ENCODE results near the gene TEX30. TPM values are rescaled to one million over a fixed set of nuclear protein-coding genes. Genes with fewer than 3 reads are reported as not detected.

TEX30 gene
- total RNA-seq, 1 experiment from 2014 or later: 8.9 TPM

GRCh38 chr13:102773441-102774213 lies at the start of gene TEX30 (continued):
- TF ChIP-seq MYBL2 (CRISPR knock-in tag; IDR thresholded peaks at IDR 0.05) (peak; percentile 88), ATF1 (CRISPR knock-in tag; IDR thresholded peaks at IDR 0.05) (peak; percentile 91), HMGA2 (CRISPR knock-in tag; IDR thresholded peaks at IDR 0.05) (no peak), TEAD1 (CRISPR knock-in tag; IDR thresholded peaks at IDR 0.05) (peak; percentile 95), SMAD4 (CRISPR knock-in tag; IDR thresholded peaks at IDR 0.05) (no peak), CREM (CRISPR knock-in tag; IDR thresholded peaks at IDR 0.05) (peak; percentile 88), NFYB (CRISPR knock-in tag; conservative IDR thresholded peaks at IDR 0.05; ENCODE audit: low read depth) (peak; percentile 50), ZNF512 (CRISPR knock-in tag; IDR thresholded peaks at IDR 0.05; ENCODE audit: borderline replicate concordance) (no peak), TP53 (CRISPR knock-in tag; IDR thresholded peaks at IDR 0.05) (peak; percentile 96), MLX (CRISPR knock-in tag; IDR thresholded peaks at IDR 0.05) (no peak; the same call in 1 of the 2 replicates), ZNF121 (CRISPR knock-in tag; IDR thresholded peaks at IDR 0.05) (peak; percentile 70), NFE2L1 (CRISPR knock-in tag; IDR thresholded peaks at IDR 0.05) (peak; percentile 95), CREB1 (CRISPR knock-in tag; IDR thresholded peaks at IDR 0.05) (peak; percentile 44; the same call in 1 of the 2 replicates), TEAD4 (CRISPR knock-in tag; IDR thresholded peaks at IDR 0.05) (peak; percentile 82; the same call in 1 of the 2 replicates), NR1H2 (CRISPR knock-in tag; IDR thresholded peaks at IDR 0.05) (peak; percentile 50; the same call in 1 of the 2 replicates), ERG (CRISPR knock-in tag; IDR thresholded peaks at IDR 0.05) (0 out of 2 replicates have a peak, but pooled peaks have one; percentile 46), ATF2 (CRISPR knock-in tag; IDR thresholded peaks at IDR 0.05; ENCODE audit: borderline replicate concordance, low read depth) (peak; percentile 75; the same call in 1 of the 2 replicates), KAT7 (CRISPR knock-in tag; IDR thresholded peaks at IDR 0.05; ENCODE audit: borderline replicate concordance) (no peak; the same call in 1 of the 2 replicates), ELF4 (CRISPR knock-in tag; IDR thresholded peaks at IDR 0.05; ENCODE audit: low read depth) (0 out of 2 replicates have a peak, but pooled peaks have one; percentile 31), SP1 (CRISPR knock-in tag; conservative IDR thresholded peaks at IDR 0.05) (peak; percentile 97), ZNF423 (CRISPR knock-in tag; IDR thresholded peaks at IDR 0.05) (no peak), OVOL2 (CRISPR knock-in tag; IDR thresholded peaks at IDR 0.05; ENCODE audit: borderline replicate concordance) (no peak), JUN (CRISPR knock-in tag; IDR thresholded peaks at IDR 0.05) (peak; percentile 94; the same call in 1 of the 2 replicates), NFATC4 (CRISPR knock-in tag; IDR thresholded peaks at IDR 0.05) (no peak)
- TF ChIP-seq, protein P1, sequence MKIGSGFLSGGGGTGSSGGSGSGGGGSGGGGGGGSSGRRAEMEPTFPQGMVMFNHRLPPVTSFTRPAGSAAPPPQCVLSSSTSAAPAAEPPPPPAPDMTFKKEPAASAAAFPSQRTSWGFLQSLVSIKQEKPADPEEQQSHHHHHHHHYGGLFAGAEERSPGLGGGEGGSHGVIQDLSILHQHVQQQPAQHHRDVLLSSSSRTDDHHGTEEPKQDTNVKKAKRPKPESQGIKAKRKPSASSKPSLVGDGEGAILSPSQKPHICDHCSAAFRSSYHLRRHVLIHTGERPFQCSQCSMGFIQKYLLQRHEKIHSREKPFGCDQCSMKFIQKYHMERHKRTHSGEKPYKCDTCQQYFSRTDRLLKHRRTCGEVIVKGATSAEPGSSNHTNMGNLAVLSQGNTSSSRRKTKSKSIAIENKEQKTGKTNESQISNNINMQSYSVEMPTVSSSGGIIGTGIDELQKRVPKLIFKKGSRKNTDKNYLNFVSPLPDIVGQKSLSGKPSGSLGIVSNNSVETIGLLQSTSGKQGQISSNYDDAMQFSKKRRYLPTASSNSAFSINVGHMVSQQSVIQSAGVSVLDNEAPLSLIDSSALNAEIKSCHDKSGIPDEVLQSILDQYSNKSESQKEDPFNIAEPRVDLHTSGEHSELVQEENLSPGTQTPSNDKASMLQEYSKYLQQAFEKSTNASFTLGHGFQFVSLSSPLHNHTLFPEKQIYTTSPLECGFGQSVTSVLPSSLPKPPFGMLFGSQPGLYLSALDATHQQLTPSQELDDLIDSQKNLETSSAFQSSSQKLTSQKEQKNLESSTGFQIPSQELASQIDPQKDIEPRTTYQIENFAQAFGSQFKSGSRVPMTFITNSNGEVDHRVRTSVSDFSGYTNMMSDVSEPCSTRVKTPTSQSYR (CRISPR knock-in tag; IDR thresholded peaks at IDR 0.05): peak; percentile 59; the same call in 1 of the 2 replicates
- TF ChIP-seq, protein P2, sequence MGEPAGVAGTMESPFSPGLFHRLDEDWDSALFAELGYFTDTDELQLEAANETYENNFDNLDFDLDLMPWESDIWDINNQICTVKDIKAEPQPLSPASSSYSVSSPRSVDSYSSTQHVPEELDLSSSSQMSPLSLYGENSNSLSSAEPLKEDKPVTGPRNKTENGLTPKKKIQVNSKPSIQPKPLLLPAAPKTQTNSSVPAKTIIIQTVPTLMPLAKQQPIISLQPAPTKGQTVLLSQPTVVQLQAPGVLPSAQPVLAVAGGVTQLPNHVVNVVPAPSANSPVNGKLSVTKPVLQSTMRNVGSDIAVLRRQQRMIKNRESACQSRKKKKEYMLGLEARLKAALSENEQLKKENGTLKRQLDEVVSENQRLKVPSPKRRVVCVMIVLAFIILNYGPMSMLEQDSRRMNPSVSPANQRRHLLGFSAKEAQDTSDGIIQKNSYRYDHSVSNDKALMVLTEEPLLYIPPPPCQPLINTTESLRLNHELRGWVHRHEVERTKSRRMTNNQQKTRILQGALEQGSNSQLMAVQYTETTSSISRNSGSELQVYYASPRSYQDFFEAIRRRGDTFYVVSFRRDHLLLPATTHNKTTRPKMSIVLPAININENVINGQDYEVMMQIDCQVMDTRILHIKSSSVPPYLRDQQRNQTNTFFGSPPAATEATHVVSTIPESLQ (CRISPR knock-in tag; IDR thresholded peaks at IDR 0.05): no peak
- TF ChIP-seq, protein P3, sequence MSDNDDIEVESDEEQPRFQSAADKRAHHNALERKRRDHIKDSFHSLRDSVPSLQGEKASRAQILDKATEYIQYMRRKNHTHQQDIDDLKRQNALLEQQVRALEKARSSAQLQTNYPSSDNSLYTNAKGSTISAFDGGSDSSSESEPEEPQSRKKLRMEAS (CRISPR knock-in tag; IDR thresholded peaks at IDR 0.05): peak; percentile 97

All from WTC11 (cell line).